Anterior cingulate cortex (tissue), 58 donors: ENCODE data around the gene ELK3.

Experiments used
- DNase-seq, 58 donors: peaks; one replicate each; lab custom pipeline; 2025; lab: John Stamatoyannopoulos, UW

Gene ELK3

GRCh38 chr12:96186607-96187301, 7.4 kb upstream of the ELK3 start:
- no peak for DNase-seq

- DNase-seq = no peak
These were observed 6.2 kb upstream of the ELK3 start for GRCh38 chr12:96187956-96188355.

GRCh38 chr12:96189781-96190180, 4.4 kb upstream of the ELK3 start:
- DNase-seq = no peak

- DNase-seq = no peak
These were observed 3.6 kb upstream of the ELK3 start for GRCh38 chr12:96190413-96191108.

GRCh38 chr12:96192926-96193573, 1.1 kb upstream of the ELK3 start:
- no peak for DNase-seq

GRCh38 chr12:96194576-96194889, 358 bp downstream of the ELK3 start:
- DNase-seq = no peak

- DNase-seq = peak in 25 of 58 donors; percentile 6 to 59 (median 20)
These were observed 1.0 kb downstream of the ELK3 start for GRCh38 chr12:96194971-96195844.

GRCh38 chr12:96195845-96196451, 1.8 kb downstream of the ELK3 start:
- peak in 2 of 58 donors; percentile 3 to 5 for DNase-seq

GRCh38 chr12:96196781-96197180, 2.6 kb downstream of the ELK3 start:
- no peak for DNase-seq

- no peak for DNase-seq
These were observed 3.5 kb downstream of the ELK3 start for GRCh38 chr12:96197503-96198272.

- DNase-seq = no peak
These were observed 4.8 kb downstream of the ELK3 start for GRCh38 chr12:96198965-96199364.

- no peak for DNase-seq
These were observed 5.3 kb downstream of the ELK3 start for GRCh38 chr12:96199464-96199863.

GRCh38 chr12:96201272-96202227, 7.4 kb downstream of the ELK3 start:
- no peak for DNase-seq

GRCh38 chr12:96204381-96204780, 10.2 kb downstream of the ELK3 start:
- no peak for DNase-seq

- no peak for DNase-seq
These were observed 11.7 kb downstream of the ELK3 start for GRCh38 chr12:96205908-96206307.

GRCh38 chr12:96206936-96207662, 12.9 kb downstream of the ELK3 start:
- no peak for DNase-seq

GRCh38 chr12:96208346-96208745, 14.2 kb downstream of the ELK3 start:
- DNase-seq = no peak
